Glutamatergic neuron (in vitro differentiated cells): ENCODE measurements around the gene SNAPIN. TPM values are rescaled to one million over a fixed set of nuclear protein-coding genes. Genes with fewer than 3 reads are reported as not detected.

Experiments used
- DNase-seq: peaks from one replicate; pipeline ENCODE4 v3.0.0; 2022
- H3K27ac Mint-ChIP-seq: one replicate; pipeline ENCODE4 v1.8.0; 2020; ENCODE audit warnings: mild to moderate bottlenecking, mixed read lengths, inconsistent platforms; ENCODE audit not compliant: unreplicated experiment
- H3K27me3 Mint-ChIP-seq: one replicate; pipeline ENCODE4 v1.8.0; 2020; ENCODE audit warnings: mild to moderate bottlenecking, moderate library complexity, mixed read lengths, inconsistent platforms; ENCODE audit not compliant: unreplicated experiment
- H3K36me3 Mint-ChIP-seq: one replicate; pipeline ENCODE4 v1.8.0; 2020; ENCODE audit warnings: mild to moderate bottlenecking, mixed read lengths, inconsistent platforms; ENCODE audit not compliant: unreplicated experiment
- H3K4me1 Mint-ChIP-seq: one replicate; pipeline ENCODE4 v1.8.0; 2020; ENCODE audit warnings: mild to moderate bottlenecking, low read depth, mixed read lengths, inconsistent platforms; ENCODE audit not compliant: unreplicated experiment
- H3K4me3 Mint-ChIP-seq: one replicate; pipeline ENCODE4 v1.8.0; 2020; ENCODE audit warnings: mild to moderate bottlenecking, mixed read lengths, inconsistent platforms; ENCODE audit not compliant: unreplicated experiment
- H3K9me3 Mint-ChIP-seq: one replicate; pipeline ENCODE4 v1.8.0; 2020; ENCODE audit warnings: mild to moderate bottlenecking, moderate library complexity, mixed read lengths, inconsistent platforms; ENCODE audit not compliant: unreplicated experiment
- total RNA-seq: library from RNA; stranded (reverse); fragmentation: NEBNext Ultra II Directional; extraction: Animal tissue kit (Norgen Biotek cat#: 25700); gene quantifications from one replicate; pipeline ENCODE4 v1.2.1, GENCODE V29; 2021; ENCODE audit not compliant: unreplicated experiment
- TF ChIP-seq, protein P1 (sequence below): fragments of 200-600 bp; sonication (generic); IDR thresholded peaks from one replicate; pipeline ENCODE4 v1.5.0; 2021; ENCODE audit not compliant: partially characterized antibody, unreplicated experiment

SNAPIN gene
- total RNA-seq, 1 donor from 2014 or later, result 30.8 TPM

DNA sequence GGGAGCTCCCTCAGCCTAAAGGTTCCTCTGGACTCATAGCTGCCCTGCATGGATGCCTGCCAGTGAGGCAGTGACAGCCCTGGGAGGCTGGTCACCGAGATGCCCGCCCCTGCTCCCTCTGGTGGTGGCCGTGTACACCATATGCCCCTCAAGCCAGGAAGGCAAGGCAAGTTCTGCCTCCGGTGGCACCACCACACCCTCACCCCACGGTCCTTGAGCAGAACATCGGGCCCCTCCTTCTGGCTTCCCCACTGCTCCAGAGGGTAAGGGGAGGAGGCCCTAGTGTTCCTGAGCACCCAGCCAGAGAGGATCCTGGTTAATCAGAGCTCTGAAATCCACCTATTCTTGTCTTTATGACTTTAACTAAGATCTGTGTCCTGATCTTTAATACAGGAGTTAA, 40.8 kb upstream of the SNAPIN start:
- Mint-ChIP-seq H3K4me1 (no peaks in the 10 kb centered on the region), H3K9me3 (no peaks in the 10 kb centered on the region), H3K36me3 (peaks cover 6% of the 10 kb centered on the region), H3K4me3 (no peak overlapping the region), H3K27me3 (peaks cover 5% of the 10 kb centered on the region), H3K27ac (no peak overlapping the region)
- DNase-seq, result peak; percentile 75
- TF ChIP-seq, protein P1, sequence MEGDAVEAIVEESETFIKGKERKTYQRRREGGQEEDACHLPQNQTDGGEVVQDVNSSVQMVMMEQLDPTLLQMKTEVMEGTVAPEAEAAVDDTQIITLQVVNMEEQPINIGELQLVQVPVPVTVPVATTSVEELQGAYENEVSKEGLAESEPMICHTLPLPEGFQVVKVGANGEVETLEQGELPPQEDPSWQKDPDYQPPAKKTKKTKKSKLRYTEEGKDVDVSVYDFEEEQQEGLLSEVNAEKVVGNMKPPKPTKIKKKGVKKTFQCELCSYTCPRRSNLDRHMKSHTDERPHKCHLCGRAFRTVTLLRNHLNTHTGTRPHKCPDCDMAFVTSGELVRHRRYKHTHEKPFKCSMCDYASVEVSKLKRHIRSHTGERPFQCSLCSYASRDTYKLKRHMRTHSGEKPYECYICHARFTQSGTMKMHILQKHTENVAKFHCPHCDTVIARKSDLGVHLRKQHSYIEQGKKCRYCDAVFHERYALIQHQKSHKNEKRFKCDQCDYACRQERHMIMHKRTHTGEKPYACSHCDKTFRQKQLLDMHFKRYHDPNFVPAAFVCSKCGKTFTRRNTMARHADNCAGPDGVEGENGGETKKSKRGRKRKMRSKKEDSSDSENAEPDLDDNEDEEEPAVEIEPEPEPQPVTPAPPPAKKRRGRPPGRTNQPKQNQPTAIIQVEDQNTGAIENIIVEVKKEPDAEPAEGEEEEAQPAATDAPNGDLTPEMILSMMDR, result peak; percentile 61

DNA sequence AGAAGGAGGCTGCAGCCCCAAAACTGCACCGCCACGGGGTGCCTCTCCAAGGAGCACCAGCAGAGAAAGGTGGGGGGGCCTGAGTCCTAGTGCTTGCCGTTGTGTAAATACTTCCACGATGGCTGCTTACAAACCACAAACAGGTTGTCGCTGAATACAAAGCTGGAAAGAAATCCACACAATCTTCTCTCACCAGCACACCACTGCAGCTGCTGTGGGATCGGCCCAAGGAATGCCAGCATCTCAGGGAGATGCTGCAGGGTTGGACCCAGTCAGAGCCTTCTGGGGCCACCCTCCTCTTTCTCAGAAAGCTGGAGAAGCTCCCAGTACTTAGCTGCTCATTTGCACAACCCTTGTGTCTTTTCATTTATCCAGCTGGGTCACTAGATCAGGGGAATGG, 39.3 kb upstream of the SNAPIN start:
- Mint-ChIP-seq H3K4me1 (peaks cover 8% of the 10 kb centered on the region), H3K27me3 (peaks cover 5% of the 10 kb centered on the region), H3K4me3 (no peak overlapping the region), H3K36me3 (peaks cover 11% of the 10 kb centered on the region), H3K9me3 (no peaks in the 10 kb centered on the region), H3K27ac (no peak overlapping the region)
- no peak for DNase-seq
- TF ChIP-seq, protein P1, result no peak

DNA sequence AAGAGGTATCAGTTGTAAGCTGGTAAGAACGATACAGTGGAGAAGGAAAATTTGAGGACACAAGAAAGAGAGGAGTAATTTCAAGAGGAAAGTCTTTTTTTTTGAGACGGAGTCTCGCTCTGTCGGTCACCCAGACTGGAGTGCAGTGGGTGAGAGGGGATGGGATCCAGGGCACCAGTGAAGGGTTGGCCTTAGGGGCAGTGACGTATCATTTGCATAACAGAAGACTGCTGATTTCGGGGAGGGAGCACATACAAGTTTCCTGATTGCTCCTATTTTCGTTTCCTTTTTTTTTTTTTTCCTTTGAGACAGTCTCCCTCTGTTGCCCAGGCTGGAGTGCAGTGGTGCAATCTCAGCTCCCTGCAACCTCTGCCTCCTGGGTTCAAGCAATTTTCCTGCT, 35.4 kb upstream of the SNAPIN start:
- DNase-seq, result no peak
- Mint-ChIP-seq H3K9me3 (peaks cover 10% of the 10 kb centered on the region), H3K4me1 (peaks cover 28% of the 10 kb centered on the region), H3K27me3 (peaks cover 8% of the 10 kb centered on the region), H3K4me3 (no peak overlapping the region), H3K27ac (no peak overlapping the region), H3K36me3 (peaks cover 12% of the 10 kb centered on the region)
- TF ChIP-seq, protein P1, result no peak

DNA sequence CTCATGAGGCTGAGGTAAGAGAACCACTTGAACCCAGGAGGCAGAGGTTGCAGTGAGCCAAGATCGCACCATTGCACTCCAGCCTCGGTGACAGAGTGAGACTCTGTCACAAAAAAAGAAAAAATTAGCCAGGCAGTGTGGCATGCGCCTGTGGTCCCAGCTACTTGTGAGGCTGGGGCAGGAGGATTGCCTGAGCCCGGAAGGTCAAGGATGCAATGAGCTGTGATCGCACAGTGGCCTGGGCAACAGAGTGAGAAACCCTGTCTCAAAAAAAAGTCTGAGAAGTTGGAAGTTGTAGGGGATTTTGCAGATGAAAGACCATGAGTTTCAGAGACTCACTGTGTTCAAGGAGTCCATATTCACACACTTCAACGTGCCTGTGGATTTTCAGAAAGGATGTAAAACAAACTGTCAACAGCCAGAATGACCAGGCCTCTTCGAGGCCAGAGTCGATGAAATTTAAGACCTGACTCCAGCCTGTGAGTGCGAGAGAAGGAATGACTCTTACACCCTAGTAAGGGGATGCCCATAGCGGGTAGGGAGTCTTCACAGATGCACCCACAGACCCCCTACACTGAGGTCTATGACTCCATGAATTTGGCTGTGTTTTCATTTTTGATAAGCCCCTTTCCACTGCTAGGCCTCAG, 33.4 kb upstream of the SNAPIN start:
- Mint-ChIP-seq H3K9me3 (peaks cover 10% of the 10 kb centered on the region), H3K27ac (no peak overlapping the region), H3K4me1 (peaks cover 35% of the 10 kb centered on the region), H3K4me3 (peak overlapping the region; percentile 78), H3K27me3 (peaks cover 11% of the 10 kb centered on the region), H3K36me3 (peaks cover 7% of the 10 kb centered on the region)
- TF ChIP-seq, protein P1, result no peak
- no peak for DNase-seq

DNA sequence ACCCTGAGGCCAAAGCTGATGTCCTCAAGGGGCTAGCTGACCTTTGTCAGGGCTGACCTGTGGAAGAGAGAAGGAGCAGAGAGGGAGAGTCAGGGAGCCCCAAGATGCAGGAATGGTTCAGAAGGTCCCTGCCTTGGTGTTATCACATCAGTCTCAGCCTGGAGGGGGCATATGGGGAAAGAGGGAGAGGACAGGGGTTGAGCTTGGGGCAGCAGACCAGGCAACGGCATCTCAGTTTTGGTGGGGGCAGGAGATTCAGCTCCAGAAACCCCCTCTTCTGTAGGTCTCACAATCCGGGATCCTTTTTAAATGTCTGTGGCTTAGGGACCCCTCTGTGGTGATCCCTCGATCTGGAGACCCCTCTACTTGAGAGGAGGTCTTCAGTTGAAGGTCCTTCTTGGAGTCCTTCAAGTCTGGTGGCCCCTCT, 32.0 kb upstream of the SNAPIN start:
- DNase-seq, result no peak
- peak overlapping the region; percentile 93 for H3K27ac Mint-ChIP-seq
- peaks cover 11% of the 10 kb centered on the region for H3K27me3 Mint-ChIP-seq
- peak overlapping the region; percentile 88 for H3K4me3 Mint-ChIP-seq
- peaks cover 14% of the 10 kb centered on the region for H3K9me3 Mint-ChIP-seq
- H3K36me3 Mint-ChIP-seq, result peaks cover 7% of the 10 kb centered on the region
- TF ChIP-seq, protein P1, result no peak
- peaks cover 35% of the 10 kb centered on the region for H3K4me1 Mint-ChIP-seq
